GM19372 (cell line): ENCODE results near the gene OR51I2.
A peak's percentile ranks its signal among the peaks of the same experiment; 100 is the strongest.

Experiments used
- ATAC-seq: cut with Tn5 transposase; IDR thresholded peaks from one replicate; pipeline ENCODE4 v1.9.1; 2021; ENCODE audit warnings: mild to moderate bottlenecking, low read depth, moderate library complexity; ENCODE audit not compliant: unreplicated experiment

OR51I2 gene

GRCh38 chr11:5449023-5449422 lies at the start of gene OR51I2:
Gene OR51I2, plus strand, starts transcription at chr11:5449323. Its CDS starts 4,166 bp downstream, at chr11:5453489.
- no peak for ATAC-seq

GRCh38 chr11:5405173-5405572 lies 44.0 kb upstream of the OR51I2 start:
- no peak for ATAC-seq

GRCh38 chr11:5420993-5421392 lies 28.1 kb upstream of the OR51I2 start:
- no peak for ATAC-seq

GRCh38 chr11:5421811-5422210 lies 27.3 kb upstream of the OR51I2 start, which contains the start of gene OR51Q1:
Gene OR51Q1, plus strand, starts transcription at chr11:5422111. Its CDS starts 90 bp downstream, at chr11:5422201.
- no peak for ATAC-seq

- no peak for ATAC-seq
These were observed 26.0 kb upstream of the OR51I2 start for GRCh38 chr11:5423131-5423530.

- ATAC-seq = no peak
These were observed 7.7 kb upstream of the OR51I2 start, which contains the start of gene OR51I1 for GRCh38 chr11:5441414-5441813. Gene OR51I1, minus strand, starts transcription at chr11:5441514. Its CDS starts 0 bp downstream, at chr11:5441514.

- no peak for ATAC-seq
These were observed 5.2 kb upstream of the OR51I2 start for GRCh38 chr11:5443835-5444393.

GRCh38 chr11:5449432-5449831 lies 309 bp downstream of the OR51I2 start:
- ATAC-seq = no peak

- ATAC-seq = no peak
These were observed 12.0 kb downstream of the OR51I2 start for GRCh38 chr11:5460983-5461621.

GRCh38 chr11:5467527-5467926 lies 18.4 kb downstream of the OR51I2 start:
- no peak for ATAC-seq

- ATAC-seq = no peak
These were observed 24.8 kb downstream of the OR51I2 start for GRCh38 chr11:5473921-5474320.

- peak; percentile 79 for ATAC-seq
These were observed 27.2 kb downstream of the OR51I2 start for GRCh38 chr11:5476186-5476819.

- ATAC-seq = no peak
These were observed 36.9 kb downstream of the OR51I2 start for GRCh38 chr11:5486003-5486402.

- no peak for ATAC-seq
These were observed 37.3 kb downstream of the OR51I2 start for GRCh38 chr11:5486421-5486820.

- no peak for ATAC-seq
These were observed 39.3 kb downstream of the OR51I2 start, which contains the start of gene OR52D1 for GRCh38 chr11:5488385-5488784. Gene OR52D1, plus strand, starts transcription at chr11:5488685. Its CDS starts 22 bp downstream, at chr11:5488707.

GRCh38 chr11:5488798-5489399 lies 39.8 kb downstream of the OR51I2 start:
- ATAC-seq = no peak

- ATAC-seq = no peak
These were observed 40.6 kb downstream of the OR51I2 start for GRCh38 chr11:5489576-5490357.

- no peak for ATAC-seq
These were observed 50.5 kb downstream of the OR51I2 start for GRCh38 chr11:5499671-5500070.

GRCh38 chr11:5500393-5500801 lies 51.3 kb downstream of the OR51I2 start:
- no peak for ATAC-seq

- ATAC-seq = no peak
These were observed 55.3 kb downstream of the OR51I2 start for GRCh38 chr11:5504403-5504921.
